GF-D8 (cell line): Measurements from ENCODE around the gene CRACDL.

Source experiments
- DNase-seq: peaks from one replicate; lab custom pipeline; 2025; lab: John Stamatoyannopoulos, UW

CRACDL gene

GRCh38 chr2:98859323-98859722 is 76.7 kb downstream of the CRACDL start:
- no peak for DNase-seq

GRCh38 chr2:98857001-98857400 is 79.0 kb downstream of the CRACDL start:
- DNase-seq: no peak

GRCh38 chr2:98854682-98855081 is 81.3 kb downstream of the CRACDL start:
- DNase-seq: no peak

GRCh38 chr2:98852932-98853331 is 83.1 kb downstream of the CRACDL start:
- DNase-seq: no peak

GRCh38 chr2:98850074-98850473 is 86.0 kb downstream of the CRACDL start:
- DNase-seq: no peak

DNA sequence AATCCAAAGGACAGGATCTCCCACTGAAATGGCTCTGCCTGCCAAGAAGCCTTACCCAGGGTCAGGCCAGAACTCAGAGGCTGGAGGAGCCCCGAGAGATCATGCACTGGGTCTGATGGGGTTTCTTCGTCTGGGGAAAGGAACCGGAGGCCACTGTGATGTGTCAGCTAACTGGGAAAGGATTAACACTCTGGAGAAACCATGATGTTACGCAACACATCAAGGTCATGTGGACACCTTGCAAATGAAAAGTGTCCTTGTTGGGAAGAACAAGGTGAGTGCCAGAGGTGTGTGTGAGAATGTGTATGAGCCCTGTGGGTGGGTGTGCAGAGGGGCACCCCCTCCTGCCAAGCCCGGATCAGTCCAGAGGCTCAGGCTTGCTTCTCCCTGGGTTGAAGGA is 86.9 kb downstream of the CRACDL start:
- DNase-seq: no peak

GRCh38 chr2:98847853-98848252 is 88.2 kb downstream of the CRACDL start:
- DNase-seq: no peak

GRCh38 chr2:98846041-98846440 is 90.0 kb downstream of the CRACDL start:
- DNase-seq: no peak

DNA sequence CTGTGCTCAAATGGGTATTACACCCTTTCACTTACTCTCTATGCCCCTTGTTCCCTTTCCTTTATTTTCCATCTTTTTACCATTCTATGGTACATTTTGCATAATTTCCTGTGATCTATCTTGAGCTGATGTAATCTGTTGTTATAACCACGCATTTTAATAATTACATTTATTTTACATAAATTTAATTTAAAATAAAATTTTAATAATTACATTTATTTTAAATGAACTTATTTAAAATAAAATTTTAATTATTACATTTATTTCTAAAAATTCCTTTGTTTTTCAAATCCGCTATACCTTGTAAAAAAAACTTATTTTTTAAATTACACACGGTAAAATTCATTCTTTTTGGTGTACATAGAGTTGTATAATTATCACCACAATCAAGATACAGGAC is 93.9 kb downstream of the CRACDL start:
- no peak for DNase-seq

- no peak for DNase-seq
Measured at GRCh38 chr2:98839292-98839691, 96.7 kb downstream of the CRACDL start.

- DNase-seq: no peak
Measured at GRCh38 chr2:98835831-98836385, 100.1 kb downstream of the CRACDL start.

DNA sequence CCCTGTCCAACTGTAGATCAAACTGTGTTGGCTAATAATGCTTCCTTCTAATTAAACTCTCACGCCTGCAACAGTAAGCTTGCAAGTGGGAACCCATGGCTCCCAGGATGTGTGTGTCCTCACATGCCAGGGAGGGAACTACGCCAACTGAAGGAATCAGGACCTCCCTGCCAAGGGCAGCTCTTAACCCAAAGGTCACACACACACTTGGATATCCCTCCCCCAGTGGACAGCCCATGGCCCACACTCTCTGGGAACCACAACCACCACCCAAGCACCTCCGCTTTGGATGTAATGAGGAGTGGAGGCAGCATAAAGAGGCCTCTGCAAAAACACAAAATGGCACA is 102.1 kb downstream of the CRACDL start:
- DNase-seq: no peak

- no peak for DNase-seq
Measured at GRCh38 chr2:98833172-98833916, 102.7 kb downstream of the CRACDL start.

GRCh38 chr2:98832172-98832571 is 103.9 kb downstream of the CRACDL start:
- DNase-seq: no peak

GRCh38 chr2:98830571-98831145 is 105.4 kb downstream of the CRACDL start:
- DNase-seq: peak; percentile 27

DNA sequence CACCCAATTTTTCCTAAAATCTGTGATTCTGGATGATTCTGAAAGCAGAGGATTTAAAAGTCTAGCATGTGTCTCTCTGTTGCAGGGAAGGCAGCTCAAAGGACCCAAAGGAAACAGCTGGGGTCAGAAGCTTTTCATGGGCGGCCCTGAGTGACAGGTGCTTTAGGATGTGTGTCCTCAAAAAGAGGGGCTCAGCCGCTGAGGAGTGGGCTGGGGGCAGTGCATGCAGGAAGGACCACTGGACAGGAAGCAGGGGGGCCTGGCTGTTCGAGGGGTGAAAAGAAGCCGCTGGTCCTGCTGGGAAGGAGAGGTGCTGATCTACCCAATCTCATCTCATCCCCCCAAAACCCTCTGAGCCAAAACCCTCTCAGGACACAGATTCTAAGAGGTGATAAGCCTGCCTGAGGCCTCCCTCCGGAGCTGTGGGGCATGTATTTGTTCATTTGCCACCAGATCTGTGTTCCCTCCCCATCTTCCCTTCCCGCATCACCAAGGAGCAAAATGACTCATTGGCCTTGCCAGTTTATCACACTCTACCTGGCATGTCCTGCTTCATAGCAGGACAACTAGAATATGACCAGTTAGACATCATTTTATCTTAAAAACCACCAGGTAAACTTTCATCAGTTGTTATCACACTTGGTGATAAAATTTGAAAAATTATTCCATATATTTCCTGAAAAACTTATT is 106.3 kb downstream of the CRACDL start:
- no peak for DNase-seq

GRCh38 chr2:98828793-98829371 is 107.1 kb downstream of the CRACDL start:
- peak; percentile 42 for DNase-seq

DNA sequence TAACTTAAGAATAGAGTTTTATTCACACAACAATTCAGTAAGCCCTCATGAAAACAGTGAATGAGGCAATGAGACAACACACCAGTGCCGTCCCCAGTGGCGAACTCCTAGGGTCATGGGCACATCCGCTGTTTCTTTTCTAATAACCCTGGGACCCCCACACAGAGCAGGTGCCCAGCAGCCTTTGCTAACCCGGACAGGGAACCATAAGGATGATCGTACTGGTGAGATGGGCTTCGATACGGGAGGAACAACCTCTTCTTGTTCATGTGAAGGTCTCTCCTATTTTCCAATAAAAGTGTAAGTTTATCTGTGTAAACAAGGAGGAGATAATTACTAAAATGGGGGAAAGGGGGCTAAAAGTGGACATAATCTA is 107.7 kb downstream of the CRACDL start:
- no peak for DNase-seq

- no peak for DNase-seq
Measured at GRCh38 chr2:98827625-98828368, 108.2 kb downstream of the CRACDL start.

DNA sequence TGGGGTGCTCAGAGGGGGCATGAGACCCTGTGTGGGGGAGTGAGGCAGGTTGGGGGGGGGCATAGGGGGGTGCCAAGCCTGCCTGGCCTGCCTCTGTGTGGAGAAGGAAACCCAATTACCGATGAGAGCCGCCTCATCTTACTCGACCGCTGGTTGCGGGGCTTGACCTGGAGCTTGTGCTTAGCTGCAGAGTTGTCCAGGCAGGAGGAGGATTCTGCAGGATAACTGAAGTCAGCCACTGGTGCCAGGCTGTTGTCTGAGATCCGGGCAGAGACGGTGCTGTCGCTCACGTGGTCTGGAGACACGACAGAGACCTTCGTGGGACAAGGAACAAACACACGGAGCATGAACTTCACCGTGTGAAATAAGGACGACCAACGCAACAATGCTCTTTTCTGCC is 109.2 kb downstream of the CRACDL start:
- no peak for DNase-seq

DNA sequence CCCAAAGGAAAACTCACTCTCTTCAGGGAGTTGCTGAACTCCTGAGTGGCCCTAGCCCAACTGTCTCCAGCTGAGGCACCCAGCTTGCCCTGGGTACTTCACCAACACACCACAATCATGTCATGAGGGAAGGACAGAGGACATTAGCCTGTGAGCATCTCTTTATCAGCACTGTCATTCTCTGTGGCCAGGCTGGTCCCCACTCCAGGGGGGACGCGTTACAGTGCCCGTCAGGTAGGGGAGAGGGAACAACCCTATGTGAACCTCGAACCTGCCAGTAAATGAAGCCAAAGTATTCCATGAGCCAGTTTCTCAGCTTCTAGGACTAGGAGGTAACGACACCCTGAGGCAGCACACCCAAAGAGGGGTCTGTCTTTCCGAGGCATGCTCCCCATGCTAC is 110.2 kb downstream of the CRACDL start:
- DNase-seq: no peak

DNA sequence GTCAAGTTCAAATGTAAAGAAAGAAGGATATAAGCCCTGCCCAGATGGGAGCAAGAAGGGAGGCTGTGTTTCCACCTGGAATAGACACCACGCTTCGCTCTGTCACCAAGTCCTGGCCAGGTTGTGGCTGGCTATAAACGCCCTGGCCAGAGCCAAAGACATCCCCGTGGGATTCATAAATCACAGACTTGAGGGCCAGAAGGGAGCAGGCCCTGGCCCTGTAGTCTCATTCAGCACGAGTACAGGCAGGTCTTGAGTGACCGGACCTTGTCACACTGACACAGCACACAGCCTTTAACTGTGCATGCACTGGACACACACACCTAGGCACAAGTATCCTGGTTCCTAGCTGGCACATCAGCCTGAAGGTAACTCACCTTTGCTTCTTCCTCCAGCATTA is 110.6 kb downstream of the CRACDL start:
- DNase-seq: no peak
